GM21723 (cell line): ENCODE results near the gene JPT1.
"Not testable (repeated sequence)": the region's sequence is repeated elsewhere in the genome, so short reads cannot be mapped to it uniquely, and the experiment has no call there.

Experiments
- ATAC-seq: cut with Tn5 transposase; IDR thresholded peaks from one replicate; pipeline ENCODE4 v1.9.1; 2021; ENCODE audit warnings: mild to moderate bottlenecking, moderate library complexity; ENCODE audit not compliant: unreplicated experiment

Gene JPT1, protein sequence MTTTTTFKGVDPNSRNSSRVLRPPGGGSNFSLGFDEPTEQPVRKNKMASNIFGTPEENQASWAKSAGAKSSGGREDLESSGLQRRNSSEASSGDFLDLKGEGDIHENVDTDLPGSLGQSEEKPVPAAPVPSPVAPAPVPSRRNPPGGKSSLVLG

GRCh38 chr17:75154195-75155106 is at the start of gene JPT1:
JPT1 (minus strand) TSS chr17:75154512; CDS start chr17:75154397, 115 bp downstream.
- ATAC-seq, result peak; percentile 95

DNA sequence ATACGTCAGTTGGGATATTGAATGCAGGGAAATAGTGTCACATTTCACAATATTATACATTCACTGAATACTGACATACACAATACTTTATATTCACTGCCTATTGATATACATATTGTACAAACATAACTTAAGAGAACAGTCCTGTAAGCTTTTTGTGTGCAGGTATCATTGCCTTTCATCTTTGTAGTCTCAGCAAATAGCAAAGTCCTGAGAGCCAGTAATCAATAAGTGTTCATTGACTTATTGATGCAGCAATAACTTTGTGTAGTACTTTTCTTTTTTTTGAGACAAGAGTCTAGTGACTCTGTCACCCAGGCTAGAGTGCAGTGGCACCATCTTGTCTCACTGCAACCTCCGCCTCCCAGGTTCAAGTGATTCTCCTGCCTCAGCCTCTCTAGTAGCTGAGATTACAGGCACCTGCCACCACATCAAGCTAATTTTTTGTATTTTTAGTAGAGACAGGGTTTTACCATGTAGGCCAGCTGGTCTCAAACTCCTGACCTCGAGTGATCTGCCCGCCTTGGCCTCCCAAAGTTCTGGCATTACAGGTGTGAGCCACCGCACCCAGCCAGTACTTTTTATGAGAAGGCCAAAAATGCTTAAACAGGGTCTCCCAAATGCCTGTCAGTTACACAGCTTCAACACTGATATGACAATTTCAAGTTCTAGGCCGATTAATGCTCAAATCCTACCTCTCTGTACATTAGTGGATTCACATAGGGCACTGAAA is 45.7 kb upstream of the JPT1 start:
- no peak for ATAC-seq

GRCh38 chr17:75194879-75195278 is 40.6 kb upstream of the JPT1 start:
- no peak for ATAC-seq

DNA sequence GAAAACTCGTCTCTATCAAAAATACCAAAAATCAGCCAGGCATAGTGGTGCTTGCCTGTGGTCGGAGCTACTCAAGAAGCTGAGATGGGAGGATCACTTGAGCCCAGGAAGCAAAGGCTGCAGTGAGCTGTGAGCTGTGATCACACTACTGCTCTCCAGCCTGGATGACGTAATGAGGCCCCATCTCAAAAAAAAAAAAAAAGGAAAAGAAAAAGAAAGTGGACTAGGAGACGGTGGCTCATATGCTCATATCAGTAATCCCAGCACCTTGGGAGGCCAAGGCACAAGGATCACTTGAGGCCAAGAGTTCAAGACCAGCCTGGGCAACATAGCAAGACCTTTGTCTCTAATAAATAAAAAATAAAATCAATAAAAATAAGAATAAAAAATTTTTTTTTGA is 37.3 kb upstream of the JPT1 start:
- no peak for ATAC-seq

- ATAC-seq, result no peak
These were observed 34.3 kb upstream of the JPT1 start for GRCh38 chr17:75188614-75189013.

DNA sequence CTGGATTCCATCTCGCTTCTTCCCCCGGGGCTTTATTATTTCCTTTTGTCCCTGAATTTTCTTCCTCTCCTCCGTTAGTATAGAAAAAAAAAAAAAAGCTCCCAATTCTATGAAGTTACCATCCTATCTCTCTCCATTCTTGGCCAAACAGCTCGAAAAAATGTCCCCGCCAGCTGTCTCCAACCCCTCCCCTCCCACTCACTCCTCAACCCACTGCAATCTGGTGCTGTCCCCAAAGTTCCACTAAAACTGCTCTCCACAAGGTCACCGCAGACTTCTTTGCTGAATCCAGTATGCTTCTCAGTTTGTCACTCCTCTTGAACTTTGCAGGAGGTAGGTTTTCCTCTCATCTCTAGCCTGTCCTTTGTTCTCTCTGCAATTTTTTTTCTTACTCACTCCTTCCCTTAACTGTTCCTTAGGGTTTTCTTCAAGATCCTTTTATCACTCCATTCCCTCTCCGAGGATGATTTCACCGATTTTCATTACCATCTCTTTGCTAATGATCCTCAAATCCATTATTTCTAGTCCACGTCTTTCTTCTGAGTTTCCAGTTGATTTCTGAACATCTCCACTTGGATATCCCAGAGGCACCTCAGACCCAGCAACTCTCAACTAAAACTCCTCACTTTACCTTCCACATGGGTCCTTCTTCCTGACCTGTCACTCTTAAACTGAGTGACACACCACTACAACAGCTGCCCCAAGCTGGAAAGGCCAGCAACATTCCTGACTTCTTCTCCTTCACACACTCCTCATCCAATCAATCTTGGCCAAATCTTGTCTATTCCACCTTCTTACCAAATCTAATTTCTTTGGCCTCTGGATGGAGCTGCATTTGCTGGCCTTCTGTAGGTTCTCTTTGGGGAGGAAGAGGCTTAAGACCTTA is 29.9 kb upstream of the JPT1 start:
- ATAC-seq, result no peak

GRCh38 chr17:75182569-75183436 is 28.5 kb upstream of the JPT1 start, which contains the start of gene SUMO2:
SUMO2 (minus strand) TSS chr17:75182959; CDS start chr17:75182834, 125 bp downstream.
- ATAC-seq, result peak; percentile 71

GRCh38 chr17:75182319-75182568 is 27.9 kb upstream of the JPT1 start:
- ATAC-seq, result peak; percentile 8

DNA sequence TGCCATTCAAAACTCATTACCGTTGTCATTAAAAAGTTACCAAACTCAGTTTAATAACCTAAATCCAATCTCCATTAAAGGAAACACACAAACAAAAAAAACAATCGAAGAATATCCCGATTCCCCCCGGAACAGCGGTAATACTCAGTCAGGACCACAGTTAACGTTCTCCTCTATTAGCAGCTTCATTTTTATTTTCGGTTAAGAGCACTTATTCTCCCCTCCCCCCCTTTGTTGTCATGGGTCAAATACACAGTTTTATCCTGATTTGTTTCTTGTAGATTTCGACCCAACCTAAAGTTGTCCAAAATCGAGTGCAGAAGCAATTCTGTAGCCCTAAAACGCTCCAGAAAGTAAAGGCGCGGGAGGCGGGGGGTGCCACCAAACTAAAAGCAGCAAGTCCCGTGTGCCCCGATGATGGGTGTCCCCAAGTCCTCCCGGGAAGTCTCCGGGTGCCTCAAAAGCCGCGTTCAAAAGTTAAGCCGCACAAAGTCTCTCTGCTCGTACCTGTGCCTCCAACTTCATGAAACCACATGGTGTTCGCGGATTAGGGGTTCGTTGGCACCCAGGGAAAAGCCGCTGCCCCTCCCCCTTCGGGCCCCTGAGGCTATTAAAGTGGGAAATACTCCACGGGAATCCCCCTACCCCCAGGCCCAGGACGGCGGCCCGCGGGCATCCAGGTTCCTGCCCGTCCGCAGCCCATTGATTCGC is 27.5 kb upstream of the JPT1 start:
- no peak for ATAC-seq

- ATAC-seq, result no peak
These were observed 26.8 kb upstream of the JPT1 start for GRCh38 chr17:75181110-75181509.

- no peak for ATAC-seq
These were observed 24.1 kb upstream of the JPT1 start for GRCh38 chr17:75178453-75178852.

DNA sequence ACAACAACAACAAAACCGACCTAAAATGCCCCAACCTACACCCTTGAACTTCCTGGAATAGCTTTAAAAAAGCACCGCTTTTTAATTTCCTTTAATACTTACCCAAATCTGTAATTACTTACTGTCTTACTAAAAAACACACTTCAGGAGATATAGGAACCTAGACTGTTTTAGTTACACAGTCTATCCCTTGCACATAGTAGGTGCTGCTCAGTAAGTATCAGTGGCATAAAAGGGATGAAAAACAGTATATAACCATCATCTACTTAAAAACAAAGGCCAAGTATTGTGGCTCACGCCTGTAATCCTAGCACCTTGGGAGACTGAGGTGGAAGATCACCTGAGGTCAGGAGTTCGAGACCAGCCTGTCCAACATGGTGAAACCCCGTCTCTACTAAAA is 22.3 kb upstream of the JPT1 start:
- ATAC-seq, result no peak

- ATAC-seq, result no peak
These were observed 20.7 kb upstream of the JPT1 start for GRCh38 chr17:75174996-75175395.

GRCh38 chr17:75173526-75173925 is 19.2 kb upstream of the JPT1 start:
- no peak for ATAC-seq

GRCh38 chr17:75168998-75169397 is 14.7 kb upstream of the JPT1 start:
- no peak for ATAC-seq

GRCh38 chr17:75164606-75165005 is 10.3 kb upstream of the JPT1 start:
- not testable (repeated sequence) for ATAC-seq

GRCh38 chr17:75163074-75163473 is 8.8 kb upstream of the JPT1 start:
- ATAC-seq, result no peak

- no peak for ATAC-seq
These were observed 5.9 kb upstream of the JPT1 start for GRCh38 chr17:75160211-75160610.
